GM12878 (cell line): ENCODE results near the gene JPH4. TPM values are rescaled to one million over a fixed set of nuclear protein-coding genes. Genes with fewer than 3 reads are reported as not detected.
A peak's percentile ranks its signal among the peaks of the same experiment; 100 is the strongest.

ENCODE experiments used
- ATAC-seq: fragments of 200-7000 bp; cut with Tn5 transposase; 3 replicates; pipeline ENCODE4 v1.9.1; 2020; ENCODE audit warnings: mild to moderate bottlenecking, moderate library complexity
- BruUV-seq: library from RNA; stranded (reverse); fragments of 400-500 nt; replicated peaks from 2 replicates; lab custom pipeline; 2021; lab: Mats Ljungman, UMichigan
- CTCF ChIA-PET: fragments of 300-600 bp; sonication (Branson Sonifier 250); formaldehyde crosslinking; extraction: SDS; loops from one replicate; lab custom pipeline; 2021; ENCODE audit warnings: inconsistent platforms; lab: Yijun Ruan, JAX
- POLR2A ChIA-PET: fragments of 350-600 bp; formaldehyde crosslinking; extraction: SDS; loops from one replicate; lab custom pipeline; 2021; ENCODE audit warnings: inconsistent platforms; lab: Charles Lee
- RAD21 ChIA-PET: fragments of 300-600 bp; sonication (Branson Sonifier 250); formaldehyde crosslinking; loops from one replicate; lab custom pipeline; 2023; ENCODE audit warnings: antibody characterized with exemption; ENCODE audit not compliant: unreplicated experiment; lab: Charles Lee
- SMC1A ChIA-PET: fragments of 300-600 bp; sonication (Branson Sonifier 250); formaldehyde crosslinking; loops from one replicate; lab custom pipeline; 2023; ENCODE audit not compliant: unreplicated experiment, uncharacterized antibody; lab: Charles Lee
- DNase-seq: peaks from one replicate; pipeline ENCODE4 v3.0.0-alpha.2; 2011; ENCODE audit warnings: low read depth, low spot score
- FAIRE-seq: peaks from 3 replicates; lab custom pipeline; 2011; peaks lifted over from hg19 to GRCh38; lab: Jason Lieb, UNC
- H2AFZ ChIP-seq: 2 replicates; pipeline ENCODE4 v1.6.0; 2011; ENCODE audit warnings: low read depth, low read length, control low read depth; ENCODE audit not compliant: control insufficient read depth
- H3K27ac ChIP-seq: 2 replicates; pipeline ENCODE4 v1.5.1; 2011; ENCODE audit warnings: control low read depth; ENCODE audit not compliant: control insufficient read depth, insufficient read depth
- H3K27me3 ChIP-seq, 2 experiments: replicated peaks in 1 of 2; 2 replicates each; pipeline versions ENCODE4 v1.6.0 to v1.6.1; 2011; ENCODE audit warnings: low read length in 1 of 2; ENCODE audit not compliant: control insufficient read depth in 2 of 2, insufficient read depth in 2 of 2
- H3K36me3 ChIP-seq, 2 experiments: 2 replicates each; pipeline ENCODE4 v1.5.1; 2011; ENCODE audit warnings: low read length in 1 of 2; ENCODE audit not compliant: control insufficient read depth in 2 of 2, insufficient read depth in 2 of 2
- H3K4me1 ChIP-seq: 2 replicates; pipeline ENCODE4 v1.6.1; 2011; ENCODE audit warnings: mild to moderate bottlenecking, low read length, moderate library complexity, mixed read lengths; ENCODE audit not compliant: control insufficient read depth, insufficient read depth
- H3K4me2 ChIP-seq: 2 replicates; pipeline ENCODE4 v1.6.0; 2011; ENCODE audit warnings: control low read depth; ENCODE audit not compliant: control insufficient read depth, insufficient read depth
- H3K4me3 ChIP-seq: fragments of 200-600 bp; sonication (generic); 2 replicates; pipeline ENCODE4 v1.5.1; 2016
- H3K79me2 ChIP-seq: 2 replicates; pipeline ENCODE4 v1.6.0; 2011; ENCODE audit warnings: low read length; ENCODE audit not compliant: control insufficient read depth, insufficient read depth
- H3K9ac ChIP-seq: 2 replicates; pipeline ENCODE4 v1.8.0; 2011; ENCODE audit warnings: low read length, control low read depth, mixed read lengths; ENCODE audit not compliant: control insufficient read depth, insufficient read depth
- H3K9me3 ChIP-seq: replicated peaks from 3 replicates; pipeline ENCODE4 v1.5.1; 2011; ENCODE audit warnings: mild to moderate bottlenecking, low read length; ENCODE audit not compliant: control insufficient read depth, insufficient read depth
- H4K20me1 ChIP-seq: 2 replicates; pipeline ENCODE4 v1.6.0; 2011; ENCODE audit not compliant: control insufficient read depth, insufficient read depth
- BACH1 ChIP-seq: fragments of 450-650 bp; IDR thresholded peaks from 2 replicates; pipeline ENCODE4 v1.6.1; 2017; ENCODE audit warnings: mild to moderate bottlenecking, borderline replicate concordance
- CBX3 ChIP-seq: fragments of 200-600 bp; sonication (generic); IDR thresholded peaks from 2 replicates; pipeline ENCODE4 v1.6.1; 2016; ENCODE audit warnings: low read depth, borderline replicate concordance
- CHD4 ChIP-seq: fragments of 200-600 bp; sonication (generic); IDR thresholded peaks from 2 replicates; pipeline ENCODE4 v1.6.1; 2016; ENCODE audit warnings: mild to moderate bottlenecking
- ESRRA ChIP-seq: IDR thresholded peaks from 2 replicates; pipeline ENCODE4 v1.6.1; 2012; ENCODE audit warnings: mild to moderate bottlenecking, low read length, improper control_type of control experiment
- GABPA ChIP-seq: IDR thresholded peaks from 2 replicates; pipeline ENCODE4 v1.6.1; 2014; ENCODE audit warnings: antibody characterized with exemption, low read depth, mild to moderate bottlenecking, inconsistent platforms
- HDGF ChIP-seq: fragments of 450-650 bp; IDR thresholded peaks from 2 replicates; pipeline ENCODE4 v1.6.1; 2016; ENCODE audit warnings: antibody characterized with exemption
- KAT2A ChIP-seq: conservative IDR thresholded peaks from 2 replicates; pipeline ENCODE4 v1.6.1; 2011; ENCODE audit warnings: low read depth, low read length; ENCODE audit not compliant: control insufficient read depth
- MEF2A ChIP-seq: IDR thresholded peaks from 2 replicates; pipeline ENCODE4 v1.6.1; 2011; ENCODE audit warnings: low read depth, mild to moderate bottlenecking, low read length, moderate library complexity; ENCODE audit not compliant: insufficient read depth
- NFIC ChIP-seq: IDR thresholded peaks from 2 replicates; pipeline ENCODE4 v1.6.1; 2012; ENCODE audit warnings: low read depth, mild to moderate bottlenecking, inconsistent platforms, low read length, moderate library complexity
- SP1 ChIP-seq: IDR thresholded peaks from one replicate; pipeline ENCODE4 v1.6.1; 2011; ENCODE audit warnings: low read depth, low read length
- ZNF274 ChIP-seq: IDR thresholded peaks from one replicate; pipeline ENCODE4 v1.8.0; 2011; ENCODE audit not compliant: insufficient read length, insufficient read depth
- ZNF384 ChIP-seq: IDR thresholded peaks from 2 replicates; pipeline ENCODE4 v1.6.1; 2012; ENCODE audit warnings: low read depth, mild to moderate bottlenecking, low read length, improper control_type of control experiment, borderline replicate concordance
- ZSCAN29 ChIP-seq: fragments of 450-650 bp; IDR thresholded peaks from 2 replicates; pipeline ENCODE4 v1.6.1; 2017; ENCODE audit warnings: mild to moderate bottlenecking, moderate library complexity
- WGBS: methylation state at CpG from one replicate; pipeline ENCODE4 v1.1.6; 2016; ENCODE audit warnings: low lambda C conversion rate; ENCODE audit not compliant: insufficient replicate concordance, insufficient coverage; ENCODE audit errors: missing lambda C conversion rate; 5-methylcytosine and 5-hydroxymethylcytosine counted together
- in situ Hi-C: fragments of 300-500 bp; cut with MboI; formaldehyde crosslinking; loops from 9 replicates; pipeline ENCODE4 v1.14.3; 2018; ENCODE audit warnings: mixed read lengths
- intact Hi-C: fragments of 100-400 bp; cut with micrococcal nuclease; formaldehyde crosslinking; loops from one replicate; pipeline ENCODE4 v1.14.2; 2022; ENCODE audit not compliant: unreplicated experiment
- polyA plus RNA-seq, 11 experiments: library from polyadenylated mRNA; depleted of rRNA in 4 of 11; unstranded in 6 of 11; stranded (reverse) in 5 of 11; fragments of >200 nt; fragmentation: Nextera tagmentation in 4 of 11; fragmentation: Illumina TruSeq in 1 of 11; extraction: Ambion mirVana in 4 of 11; extraction: Trizol in 1 of 11; gene quantifications; 1 replicate in 1 of 11; 2 replicates in 10 of 11; pipeline versions ENCODE4 v1.2.1 to v1.2.3, GENCODE V29; 2011 to 2016; ENCODE audit warnings: inconsistent platforms in 2 of 11, missing spikeins in 2 of 11, low read depth in 1 of 11
- total RNA-seq, 4 experiments: library from RNA; depleted of rRNA in 3 of 4; stranded (reverse); fragments of >200 nt in 3 of 4; fragmentation: Illumina TruSeq in 1 of 4; extraction: Trizol in 1 of 4; gene quantifications; 2 replicates each; pipeline versions ENCODE4 v1.2.1 to v1.2.3, GENCODE V29; 2013 to 2021
- TF ChIP-seq, protein P1 (sequence below): fragments of 450-650 bp; IDR thresholded peaks from 2 replicates; pipeline ENCODE4 v1.6.1; 2017; ENCODE audit warnings: mild to moderate bottlenecking, moderate library complexity
- TF ChIP-seq, protein P2 (sequence below): fragments of 450-650 bp; IDR thresholded peaks from 2 replicates; pipeline ENCODE4 v1.6.1; 2017; ENCODE audit warnings: mild to moderate bottlenecking, moderate library complexity

JPH4 gene
- total and polyA plus RNA-seq, 10 of the 15 experiments (the other 5 are each of a cell fraction or from before 2014, with no cell fraction given), result 0.48 to 10.3 (median 3.8) TPM

DNA sequence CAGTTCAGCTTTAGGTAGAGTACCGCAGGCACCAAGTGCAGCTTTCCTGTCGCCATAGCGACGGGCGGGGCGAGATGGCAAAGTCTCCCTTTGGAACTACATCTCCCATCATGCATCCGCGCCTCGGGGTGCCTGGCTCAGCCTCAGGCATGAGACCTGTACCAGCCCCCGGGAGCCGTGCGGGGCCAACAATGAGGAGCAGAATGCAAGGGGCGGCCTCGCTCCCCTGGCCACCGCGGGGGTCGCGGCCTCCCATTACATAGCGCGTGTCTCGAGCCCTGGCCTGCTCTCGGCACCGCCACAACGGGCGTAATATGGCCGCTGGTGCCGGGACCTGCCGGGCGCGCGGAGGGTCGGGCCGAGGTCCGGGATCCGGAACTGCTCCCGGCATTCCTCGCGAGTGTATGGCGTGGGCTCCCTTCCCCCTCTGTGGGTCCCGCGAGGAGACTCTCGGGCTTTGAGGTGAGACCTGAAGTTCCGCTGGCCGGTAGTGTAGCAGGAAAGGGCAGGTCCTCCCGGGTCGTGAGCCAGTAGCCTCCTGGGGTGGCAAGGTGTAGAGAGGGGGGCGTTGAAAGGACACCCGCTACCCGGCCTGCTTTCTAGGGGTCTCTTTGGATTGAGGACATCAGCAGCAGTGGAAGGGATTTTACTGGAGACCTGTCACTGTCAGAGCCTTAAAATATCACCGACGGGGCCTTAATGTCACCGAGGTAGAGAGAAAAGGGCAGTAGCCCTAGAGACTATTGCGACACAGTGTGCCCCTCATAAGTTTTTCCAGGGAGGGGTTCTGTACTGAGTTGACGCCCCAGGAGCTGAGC lies 22.5 kb downstream of the JPH4 start, which contains the start of gene THTPA:
THTPA (plus strand) TSS at position 390 of the 818 bp plus-strand sequence. CDS start 487 bp downstream, outside the sequence.
- peak within 1 kb of the TSS; percentile 82 for H3K4me3 ChIP-seq
- no peaks in the 10 kb centered on the region for H4K20me1 ChIP-seq
- intact Hi-C loops, result loop anchor here (5.0 kb wide), 1 partner anchor 234 kb away; the partner anchor contains the start of gene PABPN1
- POLR2A ChIA-PET, result interaction anchor here (0.8 to 1.3 kb wide), 6 partner anchors 11 to 235 kb away, joined by 3 to 8 read pairs (median 4); partner anchors contain the start of genes AP1G2 and PABPN1
- H3K4me2 ChIP-seq, result peak within 1 kb of the TSS; percentile 85
- peak; percentile 85 for ATAC-seq
- FAIRE-seq, result peak; percentile 73
- H3K9me3 ChIP-seq, result no peaks in the 10 kb centered on the region
- peak; percentile 72 for DNase-seq
- TSS peak; percentile 88 for BruUV-seq
- no peaks in the 10 kb centered on the region for H3K27me3 ChIP-seq
- H2AFZ ChIP-seq, result peak within 1 kb of the TSS; percentile 96
- peaks cover 4 to 12% of the 10 kb centered on the region in 2 experiments; a peak in 3 of 4 replicates for H3K36me3 ChIP-seq
- peak within 1 kb of the TSS; percentile 79 for H3K9ac ChIP-seq
- peak within 1 kb of the TSS; percentile 76 for H3K27ac ChIP-seq
- in situ Hi-C loops, result loop anchor here (5.0 kb wide), 2 partner anchors 79 to 234 kb away; partner anchors contain the start of gene PABPN1
- peaks cover 3% of the 10 kb centered on the region for H3K4me1 ChIP-seq
- RAD21 ChIA-PET, result interaction anchor here (0.6 to 1.5 kb wide), 4 partner anchors 12 to 257 kb away, joined by 3 to 10 read pairs (median 6); partner anchors contain the start of gene AP1G2
- SMC1A ChIA-PET, result interaction anchor here (0.6 to 9.7 kb wide), 6 partner anchors 12 to 244 kb away, joined by 3 to 124 read pairs (median 4); partner anchors contain the start of gene AP1G2
- H3K79me2 ChIP-seq, result peaks cover 26% of the 10 kb centered on the region
- CTCF ChIA-PET, result interaction anchor here (0.6 to 13.1 kb wide), 9 partner anchors 12 to 875 kb away, joined by 3 to 436 read pairs (median 8); partner anchors contain the start of genes AP1G2 and NGDN
- 1% methylated on average over 54 of the region's 54 CpGs for WGBS
- TF ChIP-seq ZSCAN29 (no peak), NFIC (no peak), ZNF384 (no peak), ZNF274 (no peak), MEF2A (no peak), CBX3 (no peak), KAT2A (no peak), HDGF (0 out of 2 replicates have a peak, but pooled peaks have one; percentile 68), SP1 (no peak), ESRRA (0 out of 2 replicates have a peak, but pooled peaks have one; percentile 46), BACH1 (0 out of 2 replicates have a peak, but pooled peaks have one; percentile 19), CHD4 (no peak), GABPA (peak; percentile 74; the same call in 1 of the 2 replicates)
- TF ChIP-seq, protein P1, sequence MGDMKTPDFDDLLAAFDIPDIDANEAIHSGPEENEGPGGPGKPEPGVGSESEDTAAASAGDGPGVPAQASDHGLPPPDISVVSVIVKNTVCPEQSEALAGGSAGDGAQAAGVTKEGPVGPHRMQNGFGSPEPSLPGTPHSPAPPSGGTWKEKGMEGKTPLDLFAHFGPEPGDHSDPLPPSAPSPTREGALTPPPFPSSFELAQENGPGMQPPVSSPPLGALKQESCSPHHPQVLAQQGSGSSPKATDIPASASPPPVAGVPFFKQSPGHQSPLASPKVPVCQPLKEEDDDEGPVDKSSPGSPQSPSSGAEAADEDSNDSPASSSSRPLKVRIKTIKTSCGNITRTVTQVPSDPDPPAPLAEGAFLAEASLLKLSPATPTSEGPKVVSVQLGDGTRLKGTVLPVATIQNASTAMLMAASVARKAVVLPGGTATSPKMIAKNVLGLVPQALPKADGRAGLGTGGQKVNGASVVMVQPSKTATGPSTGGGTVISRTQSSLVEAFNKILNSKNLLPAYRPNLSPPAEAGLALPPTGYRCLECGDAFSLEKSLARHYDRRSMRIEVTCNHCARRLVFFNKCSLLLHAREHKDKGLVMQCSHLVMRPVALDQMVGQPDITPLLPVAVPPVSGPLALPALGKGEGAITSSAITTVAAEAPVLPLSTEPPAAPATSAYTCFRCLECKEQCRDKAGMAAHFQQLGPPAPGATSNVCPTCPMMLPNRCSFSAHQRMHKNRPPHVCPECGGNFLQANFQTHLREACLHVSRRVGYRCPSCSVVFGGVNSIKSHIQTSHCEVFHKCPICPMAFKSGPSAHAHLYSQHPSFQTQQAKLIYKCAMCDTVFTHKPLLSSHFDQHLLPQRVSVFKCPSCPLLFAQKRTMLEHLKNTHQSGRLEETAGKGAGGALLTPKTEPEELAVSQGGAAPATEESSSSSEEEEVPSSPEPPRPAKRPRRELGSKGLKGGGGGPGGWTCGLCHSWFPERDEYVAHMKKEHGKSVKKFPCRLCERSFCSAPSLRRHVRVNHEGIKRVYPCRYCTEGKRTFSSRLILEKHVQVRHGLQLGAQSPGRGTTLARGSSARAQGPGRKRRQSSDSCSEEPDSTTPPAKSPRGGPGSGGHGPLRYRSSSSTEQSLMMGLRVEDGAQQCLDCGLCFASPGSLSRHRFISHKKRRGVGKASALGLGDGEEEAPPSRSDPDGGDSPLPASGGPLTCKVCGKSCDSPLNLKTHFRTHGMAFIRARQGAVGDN, result peak; percentile 34; the same call in 1 of the 2 replicates
- TF ChIP-seq, protein P2, sequence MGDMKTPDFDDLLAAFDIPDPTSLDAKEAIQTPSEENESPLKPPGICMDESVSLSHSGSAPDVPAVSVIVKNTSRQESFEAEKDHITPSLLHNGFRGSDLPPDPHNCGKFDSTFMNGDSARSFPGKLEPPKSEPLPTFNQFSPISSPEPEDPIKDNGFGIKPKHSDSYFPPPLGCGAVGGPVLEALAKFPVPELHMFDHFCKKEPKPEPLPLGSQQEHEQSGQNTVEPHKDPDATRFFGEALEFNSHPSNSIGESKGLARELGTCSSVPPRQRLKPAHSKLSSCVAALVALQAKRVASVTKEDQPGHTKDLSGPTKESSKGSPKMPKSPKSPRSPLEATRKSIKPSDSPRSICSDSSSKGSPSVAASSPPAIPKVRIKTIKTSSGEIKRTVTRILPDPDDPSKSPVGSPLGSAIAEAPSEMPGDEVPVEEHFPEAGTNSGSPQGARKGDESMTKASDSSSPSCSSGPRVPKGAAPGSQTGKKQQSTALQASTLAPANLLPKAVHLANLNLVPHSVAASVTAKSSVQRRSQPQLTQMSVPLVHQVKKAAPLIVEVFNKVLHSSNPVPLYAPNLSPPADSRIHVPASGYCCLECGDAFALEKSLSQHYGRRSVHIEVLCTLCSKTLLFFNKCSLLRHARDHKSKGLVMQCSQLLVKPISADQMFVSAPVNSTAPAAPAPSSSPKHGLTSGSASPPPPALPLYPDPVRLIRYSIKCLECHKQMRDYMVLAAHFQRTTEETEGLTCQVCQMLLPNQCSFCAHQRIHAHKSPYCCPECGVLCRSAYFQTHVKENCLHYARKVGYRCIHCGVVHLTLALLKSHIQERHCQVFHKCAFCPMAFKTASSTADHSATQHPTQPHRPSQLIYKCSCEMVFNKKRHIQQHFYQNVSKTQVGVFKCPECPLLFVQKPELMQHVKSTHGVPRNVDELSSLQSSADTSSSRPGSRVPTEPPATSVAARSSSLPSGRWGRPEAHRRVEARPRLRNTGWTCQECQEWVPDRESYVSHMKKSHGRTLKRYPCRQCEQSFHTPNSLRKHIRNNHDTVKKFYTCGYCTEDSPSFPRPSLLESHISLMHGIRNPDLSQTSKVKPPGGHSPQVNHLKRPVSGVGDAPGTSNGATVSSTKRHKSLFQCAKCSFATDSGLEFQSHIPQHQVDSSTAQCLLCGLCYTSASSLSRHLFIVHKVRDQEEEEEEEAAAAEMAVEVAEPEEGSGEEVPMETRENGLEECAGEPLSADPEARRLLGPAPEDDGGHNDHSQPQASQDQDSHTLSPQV, result no peak
